ENCODE measurements around the gene CFAP299. TPM values are rescaled to one million over a fixed set of nuclear protein-coding genes. Genes with fewer than 3 reads are reported as not detected.

The CFAP299 gene
- total RNA-seq, 1 donor = 2.5 TPM

DNA sequence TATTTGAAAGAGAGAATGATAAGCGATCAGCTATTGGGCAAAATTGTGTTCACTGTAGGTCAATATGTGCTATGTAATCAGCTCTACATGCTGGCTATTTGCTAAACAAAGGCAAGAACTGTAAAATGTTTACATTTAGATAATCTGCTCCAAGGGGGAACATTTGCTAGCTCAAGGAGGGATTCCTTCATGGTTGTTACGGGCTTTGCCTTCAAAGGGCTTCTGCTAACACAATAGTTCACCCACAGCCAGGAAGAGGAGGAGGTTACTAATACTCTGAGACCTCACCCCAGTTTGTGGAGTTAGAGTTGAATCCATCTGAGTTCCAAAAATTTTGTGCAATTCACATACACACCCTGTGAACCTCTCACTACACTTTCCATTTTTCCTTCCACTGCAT, 587.4 kb downstream of the CFAP299 start:
- Histone ChIP-seq H3K79me2 (ENCODE audit: insufficient read depth, low read length) (no peaks in the 10 kb centered on the region), H3K27ac (ENCODE audit: low read depth, low read length) (no peak overlapping the region), H4K20me1 (ENCODE audit: insufficient read depth, low read length) (no peaks in the 10 kb centered on the region), H3K27me3 (ENCODE audit: insufficient read depth, low read length) (no peaks in the 10 kb centered on the region), H3K4me1 (ENCODE audit: insufficient read depth, low read length) (no peaks in the 10 kb centered on the region), H3K4me2 (ENCODE audit: insufficient read depth, low read length) (no peak overlapping the region), H2AFZ (ENCODE audit: low read length) (no peak overlapping the region), H3K4me3 (ENCODE audit: insufficient read depth, low read length) (no peak overlapping the region), H3K9me3 (ENCODE audit: low read depth, low read length) (no peaks in the 10 kb centered on the region), H3K36me3 (ENCODE audit: insufficient read depth, low read length) (no peaks in the 10 kb centered on the region)
- no peak for DNase-seq (ENCODE audit: insufficient read length, low spot score, missing footprints)
- TF ChIP-seq CTCF (IDR thresholded peaks at IDR 0.05; ENCODE audit: extremely low read depth, low read depth, low read length) = no peak

- TF ChIP-seq CTCF (IDR thresholded peaks at IDR 0.05; ENCODE audit: extremely low read depth, low read depth, low read length) = no peak
- Histone ChIP-seq H3K4me3 (ENCODE audit: insufficient read depth, low read length) (no peak overlapping the region), H3K79me2 (ENCODE audit: insufficient read depth, low read length) (no peaks in the 10 kb centered on the region), H3K36me3 (ENCODE audit: insufficient read depth, low read length) (no peaks in the 10 kb centered on the region), H3K4me1 (ENCODE audit: insufficient read depth, low read length) (no peaks in the 10 kb centered on the region), H3K4me2 (ENCODE audit: insufficient read depth, low read length) (no peak overlapping the region), H3K27ac (ENCODE audit: low read depth, low read length) (no peak overlapping the region), H3K9me3 (ENCODE audit: low read depth, low read length) (no peaks in the 10 kb centered on the region), H2AFZ (ENCODE audit: low read length) (no peak overlapping the region), H4K20me1 (ENCODE audit: insufficient read depth, low read length) (no peaks in the 10 kb centered on the region), H3K27me3 (ENCODE audit: insufficient read depth, low read length) (no peaks in the 10 kb centered on the region)
- DNase-seq (ENCODE audit: insufficient read length, low spot score, missing footprints) = no peak
Observed at GRCh38 chr4:80925293-80925692, 589.8 kb downstream of the CFAP299 start.

GRCh38 chr4:80926446-80926845, 590.9 kb downstream of the CFAP299 start:
- H3K4me3 ChIP-seq (ENCODE audit: insufficient read depth, low read length) = no peak overlapping the region
- no peaks in the 10 kb centered on the region for H3K36me3 ChIP-seq (ENCODE audit: insufficient read depth, low read length)
- no peaks in the 10 kb centered on the region for H4K20me1 ChIP-seq (ENCODE audit: insufficient read depth, low read length)
- no peak for DNase-seq (ENCODE audit: insufficient read length, low spot score, missing footprints)
- no peaks in the 10 kb centered on the region for H3K27me3 ChIP-seq (ENCODE audit: insufficient read depth, low read length)
- no peaks in the 10 kb centered on the region for H3K9me3 ChIP-seq (ENCODE audit: low read depth, low read length)
- H3K27ac ChIP-seq (ENCODE audit: low read depth, low read length) = no peak overlapping the region
- no peak overlapping the region for H2AFZ ChIP-seq (ENCODE audit: low read length)
- no peak overlapping the region for H3K4me2 ChIP-seq (ENCODE audit: insufficient read depth, low read length)
- TF ChIP-seq CTCF (IDR thresholded peaks at IDR 0.05; ENCODE audit: extremely low read depth, low read depth, low read length) = no peak
- no peaks in the 10 kb centered on the region for H3K4me1 ChIP-seq (ENCODE audit: insufficient read depth, low read length)
- H3K79me2 ChIP-seq (ENCODE audit: insufficient read depth, low read length) = no peaks in the 10 kb centered on the region

DNA sequence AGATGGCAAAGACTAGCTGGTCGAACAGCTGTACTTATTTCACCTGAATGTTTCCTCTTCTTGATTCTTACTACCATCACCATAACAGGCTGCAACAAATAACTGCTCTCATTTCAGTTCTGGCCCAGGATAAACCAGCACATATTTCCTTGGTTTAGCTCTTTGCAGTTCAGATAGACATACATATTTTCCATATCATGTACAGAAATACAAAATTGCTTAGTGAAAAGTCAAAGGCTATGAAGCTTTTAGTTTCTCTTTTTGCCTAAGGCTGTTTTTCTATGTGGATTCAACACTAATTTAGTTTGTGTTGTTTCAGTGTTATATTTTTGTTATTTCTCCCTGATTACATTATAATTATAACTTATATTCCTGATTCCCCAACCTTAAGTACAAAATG, 591.4 kb downstream of the CFAP299 start:
- H4K20me1 ChIP-seq (ENCODE audit: insufficient read depth, low read length) = no peaks in the 10 kb centered on the region
- no peaks in the 10 kb centered on the region for H3K79me2 ChIP-seq (ENCODE audit: insufficient read depth, low read length)
- no peak overlapping the region for H2AFZ ChIP-seq (ENCODE audit: low read length)
- DNase-seq (ENCODE audit: insufficient read length, low spot score, missing footprints) = no peak
- H3K4me3 ChIP-seq (ENCODE audit: insufficient read depth, low read length) = no peak overlapping the region
- no peaks in the 10 kb centered on the region for H3K36me3 ChIP-seq (ENCODE audit: insufficient read depth, low read length)
- H3K27ac ChIP-seq (ENCODE audit: low read depth, low read length) = no peak overlapping the region
- no peaks in the 10 kb centered on the region for H3K27me3 ChIP-seq (ENCODE audit: insufficient read depth, low read length)
- H3K4me1 ChIP-seq (ENCODE audit: insufficient read depth, low read length) = no peaks in the 10 kb centered on the region
- no peak for TF ChIP-seq CTCF (IDR thresholded peaks at IDR 0.05; ENCODE audit: extremely low read depth, low read depth, low read length)
- H3K4me2 ChIP-seq (ENCODE audit: insufficient read depth, low read length) = no peak overlapping the region
- no peaks in the 10 kb centered on the region for H3K9me3 ChIP-seq (ENCODE audit: low read depth, low read length)
